Left ventricle myocardium inferior (tissue), 1 donor: ENCODE results near the gene WDFY4. TPM values are rescaled to one million over a fixed set of nuclear protein-coding genes. Genes with fewer than 3 reads are reported as not detected.

Source experiments
- DNase-seq: peaks from one replicate; pipeline ENCODE4 v3.0.0-alpha.2; 2020
- H3K27ac ChIP-seq: fragments of 200-600 bp; replicated peaks from 2 replicates; pipeline ENCODE4 v1.8.0; 2021
- H3K27me3 ChIP-seq: fragments of 200-600 bp; 2 replicates; pipeline ENCODE4 v1.8.0; 2021; ENCODE audit warnings: low read depth
- H3K36me3 ChIP-seq: fragments of 200-600 bp; 2 replicates; pipeline ENCODE4 v1.8.0; 2021
- H3K4me1 ChIP-seq: fragments of 200-600 bp; 2 replicates; pipeline ENCODE4 v1.8.0; 2021
- H3K4me3 ChIP-seq: fragments of 200-600 bp; 2 replicates; pipeline ENCODE4 v1.8.0; 2021; ENCODE audit warnings: mild to moderate bottlenecking, moderate library complexity
- H3K9me3 ChIP-seq: fragments of 200-600 bp; replicated peaks from 2 replicates; pipeline ENCODE4 v1.8.0; 2021
- CTCF ChIP-seq: fragments of 200-600 bp; IDR thresholded peaks from 2 replicates; pipeline ENCODE4 v1.8.0; 2021; ENCODE audit warnings: antibody characterized with exemption, mild to moderate bottlenecking, borderline replicate concordance
- intact Hi-C: fragments of 100-400 bp; cut with micrococcal nuclease; formaldehyde crosslinking; loops from one replicate; pipeline ENCODE4 v1.11.0; 2022
- total RNA-seq: library from RNA; stranded (reverse); fragmentation: NEBNext Ultra II Directional; extraction: Animal tissue kit (Norgen Biotek cat#: 25700); gene quantifications from one replicate; pipeline ENCODE4 v1.2.1, GENCODE V29; 2021
- donor health status: DM: no; HTN: yes; CAD: no; lungs with severe emphysema.

WDFY4 gene
- total RNA-seq, 1 donor from 2014 or later = 1.5 TPM

- no peak for TF ChIP-seq CTCF
Measured at GRCh38 chr10:48798481-48799254, 114.0 kb downstream of the WDFY4 start.

GRCh38 chr10:48799341-48800006 is 114.8 kb downstream of the WDFY4 start:
- Histone ChIP-seq H3K36me3 (no peaks in the 10 kb centered on the region), H3K4me3 (no peak overlapping the region), H3K9me3 (no peaks in the 10 kb centered on the region), H3K27me3 (no peaks in the 10 kb centered on the region), H3K27ac (peak overlapping the region; percentile 85), H3K4me1 (peaks cover 30% of the 10 kb centered on the region)
- intact Hi-C loops = no loop called here
- no peak for DNase-seq
- TF ChIP-seq CTCF = no peak

More at GRCh38 chr10:48798481-48799254, 114.0 kb downstream of the WDFY4 start:
- Histone ChIP-seq H3K4me3 (no peak overlapping the region), H3K27me3 (no peaks in the 10 kb centered on the region), H3K36me3 (no peaks in the 10 kb centered on the region), H3K27ac (no peak overlapping the region), H3K4me1 (peaks cover 27% of the 10 kb centered on the region), H3K9me3 (no peaks in the 10 kb centered on the region)
- no peak for DNase-seq
- intact Hi-C loops = no loop called here

DNA sequence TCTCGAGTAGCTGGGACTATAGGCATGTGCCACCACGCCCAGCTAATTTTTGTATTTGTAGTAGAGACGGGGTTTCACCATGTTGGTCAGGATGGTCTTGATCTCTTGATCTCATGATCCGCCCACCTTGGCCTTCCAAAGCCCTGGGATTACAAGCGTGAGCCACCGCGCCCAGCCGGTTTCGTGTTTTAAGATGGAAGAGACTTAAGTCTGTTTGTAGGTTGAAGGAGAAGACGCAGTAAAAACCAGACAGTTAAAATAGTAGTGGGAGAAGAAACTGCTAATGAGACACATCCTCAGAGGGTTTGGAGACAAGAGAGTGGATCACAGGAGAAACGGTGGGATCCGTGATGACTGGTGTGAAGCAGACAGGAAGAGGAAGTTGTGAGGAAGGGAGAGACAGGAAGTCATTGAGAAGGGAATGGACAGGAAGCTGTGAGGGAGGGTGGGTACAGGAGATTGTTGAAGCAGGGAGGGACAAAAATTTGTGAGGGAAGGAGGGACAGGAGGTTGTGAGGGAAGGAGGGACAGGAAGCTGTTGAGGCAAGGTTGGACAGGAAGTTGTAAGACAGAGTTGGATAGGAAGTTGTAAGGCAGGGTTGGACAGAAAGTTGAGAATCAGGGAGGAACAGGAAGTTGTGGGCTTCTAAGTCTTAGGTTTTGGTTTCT is 115.5 kb downstream of the WDFY4 start:
- no peaks in the 10 kb centered on the region for H3K9me3 ChIP-seq
- no peaks in the 10 kb centered on the region for H3K27me3 ChIP-seq
- H3K27ac ChIP-seq = peak overlapping the region; percentile 85
- DNase-seq = no peak
- peaks cover 37% of the 10 kb centered on the region for H3K4me1 ChIP-seq
- intact Hi-C loops = no loop called here
- no peak for TF ChIP-seq CTCF
- no peaks in the 10 kb centered on the region for H3K36me3 ChIP-seq
- no peak overlapping the region for H3K4me3 ChIP-seq

GRCh38 chr10:48801001-48801421 is 116.3 kb downstream of the WDFY4 start:
- Histone ChIP-seq H3K27me3 (no peaks in the 10 kb centered on the region), H3K27ac (peak overlapping the region; percentile 85), H3K36me3 (no peaks in the 10 kb centered on the region), H3K4me3 (no peak overlapping the region), H3K4me1 (peaks cover 46% of the 10 kb centered on the region), H3K9me3 (no peaks in the 10 kb centered on the region)
- intact Hi-C loops = no loop called here
- no peak for TF ChIP-seq CTCF
- DNase-seq = no peak

DNA sequence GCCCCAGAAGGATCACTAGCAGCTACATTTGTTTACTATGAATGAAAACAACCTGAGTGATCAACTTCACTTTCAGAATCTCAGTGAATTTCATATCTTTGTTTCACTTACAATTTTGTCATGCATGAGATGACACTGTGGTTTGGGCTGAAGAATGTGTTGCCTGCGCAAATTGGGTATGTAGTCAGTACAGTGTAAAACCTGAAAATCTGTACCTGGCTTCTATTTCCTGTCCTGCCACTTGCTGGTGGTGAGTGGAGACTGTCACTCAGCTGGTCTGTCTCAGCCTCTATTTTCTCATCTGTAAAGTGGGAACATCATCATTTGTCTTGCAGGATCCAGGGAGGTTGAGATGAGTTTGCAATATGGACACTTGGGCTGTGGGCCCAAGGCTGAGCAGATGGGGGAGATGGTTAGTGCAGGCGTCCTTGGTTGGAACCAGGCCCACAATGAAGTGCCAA is 118.0 kb downstream of the WDFY4 start:
- H3K27ac ChIP-seq = no peak overlapping the region
- no peak overlapping the region for H3K4me3 ChIP-seq
- DNase-seq = no peak
- H3K27me3 ChIP-seq = no peaks in the 10 kb centered on the region
- H3K9me3 ChIP-seq = no peaks in the 10 kb centered on the region
- no peak for TF ChIP-seq CTCF
- intact Hi-C loops = no loop called here
- peaks cover 59% of the 10 kb centered on the region for H3K4me1 ChIP-seq
- no peaks in the 10 kb centered on the region for H3K36me3 ChIP-seq
